GM18517 (cell line): Measurements from ENCODE around the gene TEX51.

ENCODE experiments used
- ATAC-seq: cut with Tn5 transposase; IDR thresholded peaks from one replicate; pipeline ENCODE4 v1.9.1; 2021; ENCODE audit warnings: mild to moderate bottlenecking, moderate library complexity; ENCODE audit not compliant: unreplicated experiment

TEX51 gene

DNA sequence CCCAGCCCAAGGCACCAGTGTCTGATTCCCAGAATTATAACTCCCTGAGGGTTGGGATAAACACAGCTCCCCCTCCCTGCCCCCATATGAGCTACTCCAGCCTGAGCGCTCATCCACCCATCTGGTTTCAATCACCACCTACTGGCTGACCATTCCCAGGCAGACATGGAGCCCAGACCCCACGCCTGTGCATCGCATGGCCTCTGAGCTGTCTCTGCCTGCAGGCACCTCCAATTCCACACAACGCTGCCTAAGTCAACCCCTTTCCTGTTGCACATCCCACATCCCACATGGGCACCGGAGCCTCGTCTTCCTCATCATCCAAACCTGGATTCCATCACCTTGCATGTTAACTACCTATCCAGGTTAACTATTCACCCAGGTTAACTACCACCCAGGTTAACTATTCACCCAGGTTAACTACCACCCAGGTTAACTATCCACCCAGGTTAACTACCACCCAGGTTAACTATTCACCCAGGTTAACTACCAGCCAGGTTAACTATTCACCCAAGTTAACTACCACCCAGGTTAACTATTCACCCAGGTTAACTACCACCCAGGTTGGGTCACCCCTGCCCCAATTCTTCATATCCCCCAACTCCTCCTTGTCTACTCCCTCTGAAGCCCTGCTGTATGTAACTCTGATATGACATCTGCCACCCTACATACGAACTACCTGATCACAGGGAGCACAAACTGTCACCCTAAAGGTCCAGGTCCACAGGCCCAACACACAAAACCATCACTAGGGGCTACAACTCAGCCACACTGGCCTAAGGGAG is 47.8 kb downstream of the TEX51 start:
- ATAC-seq = no peak

DNA sequence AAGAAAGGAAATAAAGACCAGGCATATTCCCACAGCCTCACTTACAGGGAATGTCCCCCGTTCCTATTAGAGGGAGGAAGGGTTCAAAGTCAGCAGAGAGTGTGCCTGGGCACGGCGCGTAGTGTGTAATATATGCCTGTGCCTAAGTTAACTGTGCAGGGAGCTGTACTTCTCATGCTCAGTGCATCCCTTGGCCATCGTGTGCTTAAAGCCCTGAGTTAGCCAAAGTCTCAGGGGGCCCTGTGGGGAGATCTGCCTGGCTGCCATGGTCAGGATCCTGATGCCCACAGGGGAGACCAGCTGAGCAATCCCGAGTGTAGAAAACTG is 48.4 kb downstream of the TEX51 start:
- no peak for ATAC-seq

GRCh38 chr2:126949775-126950174 is 51.1 kb downstream of the TEX51 start:
- no peak for ATAC-seq

- ATAC-seq = no peak
These were observed 51.8 kb downstream of the TEX51 start for GRCh38 chr2:126950504-126950903.
